Measurements from ENCODE around the gene LRP4.

The LRP4 gene

DNA sequence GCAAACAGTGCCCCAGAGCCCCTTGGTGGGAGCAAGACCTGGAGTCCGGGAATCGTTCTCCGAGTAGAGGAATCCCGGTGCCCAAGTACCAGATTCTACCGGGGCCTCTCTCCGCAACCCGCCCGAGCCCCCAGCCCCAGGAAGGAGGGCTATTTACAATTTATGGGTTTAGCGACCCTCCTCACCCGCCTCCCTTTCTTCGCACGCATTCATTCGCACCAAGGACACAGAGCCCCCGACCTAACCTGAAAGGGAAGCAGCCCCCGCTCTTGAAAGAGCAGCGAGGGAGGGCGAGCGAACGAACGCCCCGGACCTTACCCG is 628 bp downstream of the LRP4 start:
- no peak for ATAC-seq

GRCh38 chr11:46917109-46917761 is 1.1 kb downstream of the LRP4 start:
- ATAC-seq = no peak

- ATAC-seq = no peak
These were observed 1.9 kb downstream of the LRP4 start for GRCh38 chr11:46916286-46917108.

GRCh38 chr11:46914910-46915309 is 3.4 kb downstream of the LRP4 start:
- no peak for ATAC-seq

- no peak for ATAC-seq
These were observed 4.0 kb downstream of the LRP4 start for GRCh38 chr11:46914363-46914762.

DNA sequence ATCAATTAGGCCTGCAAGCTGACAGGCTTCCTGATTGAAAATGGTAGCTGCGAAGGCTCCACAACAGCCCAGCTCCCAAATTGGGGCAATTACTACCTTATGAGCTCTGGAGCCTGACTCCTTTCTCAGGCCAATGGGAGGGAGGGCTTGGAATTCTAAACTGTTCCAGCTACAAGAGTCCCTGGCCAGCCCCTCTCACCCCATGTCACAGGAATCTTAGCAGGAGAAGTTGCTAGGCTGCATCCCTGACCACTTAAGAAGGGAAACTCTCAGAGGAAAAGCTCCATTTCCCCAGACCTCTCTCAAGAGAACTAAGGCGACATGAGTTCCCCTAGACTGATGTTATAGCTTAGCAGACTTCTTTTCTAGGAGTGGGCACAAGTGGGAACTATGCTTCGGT is 4.9 kb downstream of the LRP4 start:
- ATAC-seq = no peak

GRCh38 chr11:46912526-46913150 is 5.7 kb downstream of the LRP4 start:
- no peak for ATAC-seq

GRCh38 chr11:46907606-46908005 is 10.7 kb downstream of the LRP4 start:
- no peak for ATAC-seq

- no peak for ATAC-seq
These were observed 11.7 kb downstream of the LRP4 start for GRCh38 chr11:46906609-46907041.

- no peak for ATAC-seq
These were observed 12.5 kb downstream of the LRP4 start for GRCh38 chr11:46905806-46906205.

DNA sequence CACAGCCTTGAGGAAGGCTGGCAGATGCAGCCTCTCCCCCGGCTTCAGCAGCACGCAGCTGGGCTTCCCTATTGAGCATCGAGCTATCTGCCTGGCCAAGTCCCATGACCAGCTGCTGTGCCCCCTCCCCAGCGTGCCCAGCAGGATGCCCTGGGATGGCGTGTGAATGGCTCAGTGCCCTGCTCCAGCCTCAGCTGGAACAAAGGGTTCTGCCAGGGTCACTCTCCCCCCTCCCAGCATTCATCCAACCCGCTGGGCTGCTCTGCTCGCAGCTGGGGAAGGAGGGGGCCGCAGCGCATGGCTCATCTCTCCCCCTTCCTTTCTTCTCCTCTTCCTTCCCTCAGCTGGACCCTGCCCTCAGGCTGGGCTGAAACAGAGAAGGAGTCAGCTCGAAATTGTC is 14.5 kb downstream of the LRP4 start:
- no peak for ATAC-seq

- no peak for ATAC-seq
These were observed 15.7 kb downstream of the LRP4 start for GRCh38 chr11:46902694-46903093.

DNA sequence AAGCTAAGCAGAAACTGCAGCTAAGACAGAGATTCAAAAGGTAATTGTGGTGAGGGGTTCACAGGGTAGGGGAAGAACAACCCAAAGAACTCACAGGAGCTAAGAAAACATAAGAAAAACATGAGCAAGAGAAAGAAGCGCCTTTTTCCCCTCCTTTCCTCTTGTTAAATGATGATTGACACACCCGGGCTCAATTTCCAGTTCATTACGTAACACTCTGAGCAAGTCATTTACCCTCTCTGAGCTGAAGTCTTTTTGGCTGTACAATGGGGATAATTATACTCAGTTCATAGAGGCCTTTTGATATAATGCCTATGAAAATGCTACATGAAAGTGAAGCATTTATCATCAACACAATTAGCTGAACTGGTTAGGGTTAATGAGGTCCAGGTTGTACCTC is 17.2 kb downstream of the LRP4 start:
- no peak for ATAC-seq

DNA sequence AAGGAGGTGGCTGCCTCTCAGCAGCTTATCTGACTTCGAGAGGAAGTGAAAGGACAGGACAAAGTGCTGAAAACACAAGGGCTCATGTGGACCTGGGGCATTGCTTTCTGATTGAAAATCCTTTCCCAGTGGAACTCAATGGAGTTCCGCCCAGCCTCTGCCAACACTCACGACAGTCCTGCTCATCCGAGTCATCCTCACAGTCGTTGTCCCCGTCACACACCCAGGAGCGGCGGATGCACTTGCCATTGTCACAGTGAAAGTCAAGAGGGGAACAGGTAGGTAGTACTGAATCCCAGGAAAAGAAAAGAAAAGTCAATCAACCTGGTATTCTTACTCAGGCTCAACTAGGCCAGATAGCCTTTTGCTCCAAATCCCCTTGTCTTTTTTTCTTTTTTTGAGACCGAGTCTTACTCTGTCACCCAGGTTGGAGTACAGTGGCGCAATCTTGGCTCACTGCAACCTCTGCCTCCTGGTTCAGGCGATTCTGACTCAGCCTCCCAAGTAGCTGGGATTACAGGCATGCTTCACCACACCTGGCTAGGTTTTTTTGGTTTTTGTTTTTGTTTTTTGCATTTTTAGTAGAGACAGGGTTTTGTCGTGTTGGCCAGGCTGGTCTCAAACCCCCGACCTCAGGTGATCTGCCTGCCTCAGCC is 18.1 kb downstream of the LRP4 start:
- no peak for ATAC-seq

GRCh38 chr11:46899501-46900025 is 18.8 kb downstream of the LRP4 start:
- ATAC-seq = no peak

DNA sequence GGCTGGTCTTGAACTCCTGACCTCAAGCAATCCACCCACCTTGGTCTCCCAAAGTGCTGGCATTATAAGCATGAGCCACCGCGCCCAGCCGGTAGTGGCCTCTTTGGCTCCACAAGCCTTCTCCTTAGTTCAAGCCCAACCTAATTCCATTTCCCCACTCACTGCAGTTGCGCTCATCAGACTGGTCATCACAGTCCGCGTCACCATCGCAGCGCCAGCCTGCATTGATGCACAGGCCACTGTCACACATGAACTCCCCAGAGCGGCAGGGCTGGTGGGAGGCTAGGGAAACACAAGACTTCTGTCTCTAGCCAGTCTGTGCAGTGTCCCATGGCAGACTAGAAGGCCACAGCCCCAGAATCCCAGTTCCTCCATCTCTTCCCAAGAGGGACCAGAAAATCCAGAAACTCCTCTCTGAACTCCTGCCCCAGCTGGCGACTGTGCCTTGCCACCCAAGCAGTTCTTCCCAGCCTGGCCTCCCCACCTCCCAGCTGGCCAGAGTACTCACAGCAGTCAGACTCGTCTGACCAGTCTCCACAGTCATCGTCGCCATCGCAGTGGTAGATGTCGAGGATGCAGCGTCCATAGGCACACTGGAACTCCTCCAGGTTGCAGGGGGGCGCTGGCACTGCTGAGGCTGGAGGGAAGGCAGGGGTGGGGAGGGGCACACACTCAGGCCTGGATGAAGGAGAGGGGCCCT is 19.8 kb downstream of the LRP4 start:
- no peak for ATAC-seq

- no peak for ATAC-seq
These were observed 21.5 kb downstream of the LRP4 start for GRCh38 chr11:46896719-46897406.

GRCh38 chr11:46895821-46896220 is 22.5 kb downstream of the LRP4 start:
- ATAC-seq = no peak

DNA sequence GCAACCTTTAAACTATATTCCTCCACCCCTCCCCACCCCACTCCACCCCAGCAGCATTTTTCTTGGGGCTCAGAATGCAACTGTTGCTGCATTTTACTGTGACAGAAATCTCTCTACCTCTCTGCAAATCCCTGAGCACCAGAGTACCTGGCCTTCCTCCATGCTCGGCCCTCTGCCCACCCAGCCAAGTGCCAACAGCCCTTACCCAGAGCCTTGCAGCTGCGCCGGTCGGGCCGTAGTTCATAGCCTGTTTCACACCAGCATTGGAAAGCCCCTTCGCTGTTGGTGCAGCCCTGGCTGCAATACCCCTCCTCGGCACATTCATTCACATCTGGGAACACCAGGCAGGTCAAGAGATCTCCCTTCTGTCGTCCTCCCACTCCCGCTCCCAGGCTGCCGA is 23.4 kb downstream of the LRP4 start:
- no peak for ATAC-seq

- ATAC-seq = no peak
These were observed 23.8 kb downstream of the LRP4 start for GRCh38 chr11:46894506-46894905.

DNA sequence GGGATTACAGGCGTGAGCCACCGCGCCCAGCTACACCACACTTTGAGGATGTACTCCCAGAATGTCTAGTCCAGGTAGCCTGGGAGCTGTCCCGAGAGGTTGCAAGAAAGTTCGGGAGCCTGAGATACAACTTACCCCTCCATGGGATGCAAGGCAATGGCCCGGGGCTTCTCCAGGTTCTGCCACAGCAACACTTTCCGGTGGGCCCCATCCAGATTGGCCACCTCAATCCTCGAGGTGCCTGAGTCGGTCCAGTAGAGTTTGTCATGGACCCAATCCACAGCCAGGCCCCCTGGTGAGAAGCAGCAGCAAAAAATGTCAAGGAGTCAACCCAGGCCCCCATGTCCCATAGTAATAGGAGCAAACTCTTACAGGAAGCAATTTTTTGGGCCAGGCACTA is 25.5 kb downstream of the LRP4 start:
- no peak for ATAC-seq

DNA sequence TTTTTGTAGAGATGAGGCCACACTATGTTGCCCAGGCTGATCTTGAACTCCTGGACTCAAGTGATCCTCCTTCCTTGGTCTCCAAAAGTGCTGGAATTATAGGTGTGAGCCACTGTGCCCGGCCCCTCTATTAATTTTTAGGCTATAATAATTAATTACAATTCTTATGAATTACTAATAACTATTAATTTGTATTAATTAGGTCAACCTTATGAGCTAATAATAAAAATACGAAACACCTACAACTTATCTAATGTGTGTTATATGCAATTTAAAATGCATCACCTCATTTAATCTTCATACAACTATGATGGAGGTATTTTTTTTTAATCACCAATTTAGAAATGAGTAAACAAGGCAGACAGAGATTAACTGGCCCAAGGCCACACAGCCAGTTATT is 26.2 kb downstream of the LRP4 start:
- ATAC-seq = no peak

Measured in activated CD4-positive, CD25-positive, alpha-beta regulatory T cell treated with anti-CD3 and anti-CD28 coated beads, Interleukin-2, amount 50 U/mL, for 24 hours (primary cell).